Measurements from ENCODE around the gene RARB.

RARB gene

GRCh38 chr3:25429361-25430286, 1.6 kb downstream of the RARB start:
- peaks cover 9% of the 10 kb centered on the region for H3K4me1 ChIP-seq (ENCODE audit: control insufficient read depth, insufficient read depth, low read length)
- POLR2A ChIA-PET: no interaction called here
- CTCF ChIA-PET: interaction anchor here (0.8 to 1.0 kb wide), 2 partner anchors 13 to 149 kb away, joined by 3 to 4 read pairs; no protein-coding TSS in a partner anchor
- no peaks in the 10 kb centered on the region for H3K9me3 ChIP-seq (ENCODE audit: control insufficient read depth, insufficient read depth, low read depth, low read length)
- H3K4me3 ChIP-seq (ENCODE audit: low read depth, low read length): peak overlapping the region; percentile 56
- peak overlapping the region; percentile 98; the same call in 1 of the 2 replicates for H3K27ac ChIP-seq (ENCODE audit: extremely low read depth, low read depth, low read length)
- H3K36me3 ChIP-seq (ENCODE audit: control insufficient read depth in 2 of 2, insufficient read depth in 1 of 2, low read length in 2 of 2): no peaks in the 10 kb centered on the region
- TF ChIP-seq ZSCAN4 (tag by site-specific recombination; IDR thresholded peaks at IDR 0.05): no peak
- no peak for TF ChIP-seq ZFP69B (tag by site-specific recombination; IDR thresholded peaks at IDR 0.05)
- no peak for TF ChIP-seq ZNF791 (tag by site-specific recombination; IDR thresholded peaks at IDR 0.05)
- 0 out of 2 replicates have a peak, but pooled peaks have one; percentile 14 for TF ChIP-seq PRDM10 (tag by site-specific recombination; IDR thresholded peaks at IDR 0.05)
- TF ChIP-seq ZNF660 (tag by site-specific recombination; IDR thresholded peaks at IDR 0.05): no peak
- no peak for TF ChIP-seq ZNF266 (tag by site-specific recombination; IDR thresholded peaks at IDR 0.05; ENCODE audit: low read depth)
- no peak for TF ChIP-seq ZBTB8A (tag by site-specific recombination; IDR thresholded peaks at IDR 0.05)
- peak; percentile 88 for TF ChIP-seq PRDM6 (tag by site-specific recombination; IDR thresholded peaks at IDR 0.05)
- TF ChIP-seq MZF1 (tag by site-specific recombination; IDR thresholded peaks at IDR 0.05; ENCODE audit: borderline replicate concordance): no peak
- no peak for TF ChIP-seq ZNF10 (tag by site-specific recombination; IDR thresholded peaks at IDR 0.05)
- no peak for TF ChIP-seq ZNF214 (tag by site-specific recombination; IDR thresholded peaks at IDR 0.05; ENCODE audit: borderline replicate concordance)
- peak; percentile 34; the same call in 1 of the 2 replicates for TF ChIP-seq ZNF335 (tag by site-specific recombination; conservative IDR thresholded peaks at IDR 0.05)
- TF ChIP-seq GLIS1 (tag by site-specific recombination; IDR thresholded peaks at IDR 0.05): no peak
- no peak for TF ChIP-seq REST (tag by site-specific recombination; IDR thresholded peaks at IDR 0.05)
- TF ChIP-seq ZFP41 (tag by site-specific recombination; IDR thresholded peaks at IDR 0.05; ENCODE audit: borderline replicate concordance): no peak
- TF ChIP-seq HOXA7 (CRISPR knock-in tag; IDR thresholded peaks at IDR 0.05; ENCODE audit: borderline replicate concordance): no peak
- no peak for TF ChIP-seq GLIS2 (tag by site-specific recombination; IDR thresholded peaks at IDR 0.05)
- TF ChIP-seq ZNF26 (tag by site-specific recombination; IDR thresholded peaks at IDR 0.05): no peak
- peak; percentile 34; the same call in 1 of the 2 replicates for TF ChIP-seq SCRT1 (tag by site-specific recombination; IDR thresholded peaks at IDR 0.05; ENCODE audit: borderline replicate concordance)
- TF ChIP-seq ZNF670 (tag by site-specific recombination; IDR thresholded peaks at IDR 0.05; ENCODE audit: low read depth): no peak
- no peak for TF ChIP-seq ZFP3 (tag by site-specific recombination; IDR thresholded peaks at IDR 0.05; ENCODE audit: low read depth)
- TF ChIP-seq ZNF433 (tag by site-specific recombination; IDR thresholded peaks at IDR 0.05; ENCODE audit: low read depth): no peak
- TF ChIP-seq KLF1 (tag by site-specific recombination; IDR thresholded peaks at IDR 0.05): no peak
- no peak for TF ChIP-seq YY1 (tag by site-specific recombination; IDR thresholded peaks at IDR 0.05)
- no peak for TF ChIP-seq KLF7 (tag by site-specific recombination; IDR thresholded peaks at IDR 0.05; ENCODE audit: borderline replicate concordance)
- no peak for TF ChIP-seq ZNF341 (tag by site-specific recombination; IDR thresholded peaks at IDR 0.05; ENCODE audit: low read depth)
